ENCODE measurements around the gene ZNF784.
A peak's percentile ranks its signal among the peaks of the same experiment; 100 is the strongest.

The ZNF784 gene

GRCh38 chr19:55656552-55656951 is 32.2 kb upstream of the ZNF784 start:
- DNase-seq = no peak

- DNase-seq = no peak
These were observed 31.3 kb upstream of the ZNF784 start for GRCh38 chr19:55655648-55656040.

- peak; percentile 91 for DNase-seq
These were observed 30.7 kb upstream of the ZNF784 start, which contains the start of gene U2AF2 for GRCh38 chr19:55654868-55655647. U2AF2 (plus strand) TSS chr19:55655035; CDS start chr19:55655105, 70 bp downstream.

- DNase-seq = peak; percentile 100
These were observed 30.0 kb upstream of the ZNF784 start for GRCh38 chr19:55654323-55654867.

GRCh38 chr19:55653651-55654322 is 29.4 kb upstream of the ZNF784 start:
- peak; percentile 99 for DNase-seq

GRCh38 chr19:55652311-55653128 is 28.2 kb upstream of the ZNF784 start:
- no peak for DNase-seq

- DNase-seq = no peak
These were observed 26.9 kb upstream of the ZNF784 start for GRCh38 chr19:55651236-55651635.

GRCh38 chr19:55650602-55651230 is 26.4 kb upstream of the ZNF784 start:
- no peak for DNase-seq

- no peak for DNase-seq
These were observed 25.8 kb upstream of the ZNF784 start for GRCh38 chr19:55650126-55650557.

GRCh38 chr19:55649268-55650125 is 25.1 kb upstream of the ZNF784 start:
- no peak for DNase-seq

- DNase-seq = no peak
These were observed 24.4 kb upstream of the ZNF784 start for GRCh38 chr19:55648585-55649267.

- DNase-seq = peak; percentile 72
These were observed 23.6 kb upstream of the ZNF784 start, which contains the start of gene CCDC106 for GRCh38 chr19:55647732-55648584. CCDC106 (plus strand) TSS chr19:55648212; CDS start chr19:55649047, 835 bp downstream.

- no peak for DNase-seq
These were observed 22.7 kb upstream of the ZNF784 start for GRCh38 chr19:55646889-55647731.

GRCh38 chr19:55645512-55645881 is 21.1 kb upstream of the ZNF784 start:
- DNase-seq = no peak

- no peak for DNase-seq
These were observed 20.6 kb upstream of the ZNF784 start for GRCh38 chr19:55644842-55645511.

GRCh38 chr19:55644191-55644833 is 19.9 kb upstream of the ZNF784 start:
- DNase-seq = no peak

GRCh38 chr19:55643887-55644176 is 19.5 kb upstream of the ZNF784 start:
- no peak for DNase-seq
